ENCODE data around the gene CELA3B. TPM values are rescaled to one million over a fixed set of nuclear protein-coding genes. Genes with fewer than 3 reads are reported as not detected.
"Not testable (repeated sequence)": the region's sequence is repeated elsewhere in the genome, so short reads cannot be mapped to it uniquely, and the experiment has no call there.

CELA3B gene
- total RNA-seq, 4 donors from 2014 or later, result 0.66 to 47.7 (median 2.2) TPM

DNA sequence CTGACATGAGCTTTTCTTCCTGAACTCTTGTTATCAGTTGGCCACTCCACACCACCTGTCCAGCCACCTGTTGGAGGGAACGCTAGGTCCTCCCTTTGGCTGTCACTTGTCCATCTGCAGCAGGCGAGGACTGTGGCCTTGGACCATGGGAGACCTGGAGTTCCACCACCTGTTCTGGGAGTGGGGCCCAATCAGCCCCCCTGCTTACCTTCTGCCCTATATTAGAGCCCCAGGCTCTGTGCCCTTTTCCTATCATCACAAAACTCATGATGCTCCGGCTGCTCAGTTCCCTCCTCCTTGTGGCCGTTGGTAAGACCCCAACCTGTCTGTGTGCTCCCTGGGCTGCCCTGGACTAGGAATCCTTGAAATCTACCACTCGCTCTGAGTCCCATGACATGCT is 24.6 kb downstream of the CELA3B start, which contains the start of gene CELA3A:
Gene CELA3A, plus strand, starts transcription at position 249 of the 400 bp plus-strand sequence. Its CDS starts 18 bp downstream, at position 267.
- Histone ChIP-seq H3K27ac (no peak within 1 kb of the TSS), H3K4me3 (no peak within 1 kb of the TSS), H3K4me1 (no peaks in the 10 kb centered on the region), H3K27me3 (no peaks in the 10 kb centered on the region), H3K36me3 (no peaks in the 10 kb centered on the region), H3K9me3 (no peaks in the 10 kb centered on the region)
- WGBS, 2 donors, result 58 to 78% methylated on average over 5 of the region's 5 CpGs
- TF ChIP-seq POLR2A (IDR thresholded peaks at IDR 0.05), result no peak
- TF ChIP-seq EP300 (IDR thresholded peaks at IDR 0.05), result no peak
- TF ChIP-seq, protein P1, sequence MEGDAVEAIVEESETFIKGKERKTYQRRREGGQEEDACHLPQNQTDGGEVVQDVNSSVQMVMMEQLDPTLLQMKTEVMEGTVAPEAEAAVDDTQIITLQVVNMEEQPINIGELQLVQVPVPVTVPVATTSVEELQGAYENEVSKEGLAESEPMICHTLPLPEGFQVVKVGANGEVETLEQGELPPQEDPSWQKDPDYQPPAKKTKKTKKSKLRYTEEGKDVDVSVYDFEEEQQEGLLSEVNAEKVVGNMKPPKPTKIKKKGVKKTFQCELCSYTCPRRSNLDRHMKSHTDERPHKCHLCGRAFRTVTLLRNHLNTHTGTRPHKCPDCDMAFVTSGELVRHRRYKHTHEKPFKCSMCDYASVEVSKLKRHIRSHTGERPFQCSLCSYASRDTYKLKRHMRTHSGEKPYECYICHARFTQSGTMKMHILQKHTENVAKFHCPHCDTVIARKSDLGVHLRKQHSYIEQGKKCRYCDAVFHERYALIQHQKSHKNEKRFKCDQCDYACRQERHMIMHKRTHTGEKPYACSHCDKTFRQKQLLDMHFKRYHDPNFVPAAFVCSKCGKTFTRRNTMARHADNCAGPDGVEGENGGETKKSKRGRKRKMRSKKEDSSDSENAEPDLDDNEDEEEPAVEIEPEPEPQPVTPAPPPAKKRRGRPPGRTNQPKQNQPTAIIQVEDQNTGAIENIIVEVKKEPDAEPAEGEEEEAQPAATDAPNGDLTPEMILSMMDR (IDR thresholded peaks at IDR 0.05), result no peak
- no peak for DNase-seq (ENCODE audit: low spot score in 2 of 2)

DNA sequence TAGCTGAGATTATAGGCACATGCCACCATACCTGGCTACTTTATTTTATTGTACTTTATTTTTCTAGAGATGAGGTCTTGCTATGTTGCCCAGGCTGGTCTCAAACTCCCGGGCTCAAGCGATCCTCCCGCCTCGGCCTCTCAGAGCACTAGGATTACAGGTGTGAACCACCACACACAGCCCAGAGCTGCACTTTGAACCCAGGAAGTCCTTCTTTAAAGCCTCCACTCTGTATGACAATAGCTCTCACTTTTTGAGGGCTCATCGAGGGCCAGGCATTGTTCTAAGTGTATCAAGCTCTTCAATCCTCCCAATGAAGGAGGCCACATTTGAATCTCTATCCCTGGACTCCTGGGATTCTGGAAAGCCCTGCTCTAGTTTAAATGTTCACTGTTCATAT is 25.6 kb downstream of the CELA3B start:
- H3K27ac ChIP-seq; DNase-seq (ENCODE audit: low spot score in 2 of 2); H3K9me3 ChIP-seq; H3K4me3 ChIP-seq; H3K4me1 ChIP-seq; H3K36me3 ChIP-seq; H3K27me3 ChIP-seq: not testable (repeated sequence)
- 61 to 69% methylated on average over 3 to 5 of the region's 5 CpGs for WGBS, 2 donors

DNA sequence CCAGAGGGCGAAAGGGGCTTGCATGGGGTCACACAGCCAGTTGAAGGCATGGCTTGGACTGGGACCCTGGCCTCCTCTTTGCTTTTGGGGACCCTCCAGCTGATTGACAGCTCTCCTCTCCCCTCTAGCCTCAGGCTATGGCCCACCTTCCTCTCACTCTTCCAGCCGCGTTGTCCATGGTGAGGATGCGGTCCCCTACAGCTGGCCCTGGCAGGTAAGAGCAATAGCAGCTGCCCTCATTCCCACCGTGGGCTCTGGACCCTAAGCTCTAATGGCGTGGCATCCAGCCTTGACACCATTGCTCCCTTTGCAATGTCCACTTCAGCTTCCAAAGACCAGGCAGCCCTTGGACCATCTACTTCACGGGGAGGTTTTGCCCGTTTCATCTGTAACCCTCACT is 26.1 kb downstream of the CELA3B start:
- H3K27ac ChIP-seq; H3K4me3 ChIP-seq; H3K27me3 ChIP-seq; H3K36me3 ChIP-seq; DNase-seq (ENCODE audit: low spot score in 2 of 2); H3K9me3 ChIP-seq; H3K4me1 ChIP-seq: not testable (repeated sequence)
- WGBS, 2 donors, result 74 to 79% methylated on average over 8 of the region's 8 CpGs

DNA sequence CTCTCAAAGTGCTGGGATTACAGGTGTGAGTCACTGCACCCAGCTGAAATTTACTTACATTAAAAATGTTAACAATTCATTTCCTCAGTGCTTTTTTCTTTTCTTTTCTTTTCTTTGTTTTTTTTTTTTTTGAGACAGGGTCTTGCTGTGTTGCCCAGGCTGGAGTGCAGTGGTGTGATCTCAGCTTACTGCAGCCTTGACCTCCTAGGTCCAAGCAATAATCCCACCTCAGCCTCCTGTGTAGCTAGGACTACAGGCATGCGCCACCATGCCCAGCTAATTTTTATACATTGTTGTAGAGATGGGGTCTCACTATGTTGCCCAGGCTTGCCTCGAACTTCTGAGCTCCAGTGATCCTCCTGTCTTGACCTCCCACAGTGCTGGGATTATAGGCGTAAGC is 27.1 kb downstream of the CELA3B start:
- DNase-seq (ENCODE audit: low spot score in 2 of 2); H3K9me3 ChIP-seq; H3K4me3 ChIP-seq; H3K27ac ChIP-seq; H3K36me3 ChIP-seq; H3K4me1 ChIP-seq; H3K27me3 ChIP-seq: not testable (repeated sequence)
- WGBS, 2 donors, result 92 to 100% methylated on average over 2 of the region's 3 CpGs

DNA sequence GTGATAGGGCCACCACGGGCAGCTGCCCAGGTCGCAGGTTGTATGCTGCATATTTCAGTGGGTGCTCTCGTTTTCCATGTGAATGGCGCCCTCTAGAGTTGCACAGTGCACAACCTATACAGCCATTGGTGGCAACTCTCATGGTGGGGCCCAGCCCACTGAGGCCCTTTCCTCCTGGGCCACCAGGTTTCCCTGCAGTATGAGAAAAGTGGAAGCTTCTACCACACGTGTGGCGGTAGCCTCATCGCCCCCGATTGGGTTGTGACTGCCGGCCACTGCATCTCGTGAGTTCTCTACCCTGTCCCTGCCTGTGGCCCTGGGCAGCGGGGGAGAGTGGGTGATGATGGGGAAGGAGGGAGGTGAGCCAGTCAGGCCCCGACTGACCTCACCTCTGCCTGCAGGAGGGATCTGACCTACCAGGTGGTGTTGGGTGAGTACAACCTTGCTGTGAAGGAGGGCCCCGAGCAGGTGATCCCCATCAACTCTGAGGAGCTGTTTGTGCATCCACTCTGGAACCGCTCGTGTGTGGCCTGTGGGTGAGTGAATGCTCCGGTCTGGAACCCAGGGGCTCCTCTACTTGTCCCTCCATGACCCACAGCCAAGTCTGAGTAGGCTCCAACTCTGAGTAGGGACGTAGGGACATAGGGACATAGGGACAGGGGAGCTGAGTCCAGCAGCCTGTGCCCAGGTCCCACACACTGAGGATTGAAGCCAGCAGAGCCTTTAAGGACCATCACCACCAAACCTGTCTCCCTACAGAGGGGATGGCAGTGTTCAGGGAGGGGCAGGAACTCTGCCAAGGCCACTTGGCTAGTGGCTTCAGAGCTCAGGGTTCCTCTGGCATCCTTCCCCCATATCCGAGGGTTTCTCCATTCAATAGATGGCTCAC is 28.7 kb downstream of the CELA3B start:
- not testable (repeated sequence) for H3K27me3 ChIP-seq, H3K4me1 ChIP-seq
- peak in 1 of 2 donors; percentile 27 for DNase-seq (ENCODE audit: low spot score in 2 of 2)

DNA sequence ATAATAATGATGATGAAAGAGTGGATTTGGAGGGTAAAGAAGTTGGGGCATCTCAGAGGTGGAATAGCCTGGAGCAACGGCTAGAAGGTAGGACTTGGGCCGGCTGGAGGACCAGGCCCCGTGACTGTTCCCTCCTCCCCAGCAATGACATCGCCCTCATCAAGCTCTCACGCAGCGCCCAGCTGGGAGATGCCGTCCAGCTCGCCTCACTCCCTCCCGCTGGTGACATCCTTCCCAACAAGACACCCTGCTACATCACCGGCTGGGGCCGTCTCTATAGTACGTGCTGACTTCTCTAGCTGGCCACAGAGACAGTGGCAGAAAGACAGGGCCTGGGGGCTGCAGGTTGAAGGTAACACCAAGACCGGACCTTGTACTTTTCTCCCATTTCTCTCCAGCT is 29.9 kb downstream of the CELA3B start:
- 65 to 76% methylated on average over 13 of the region's 13 CpGs for WGBS, 2 donors
- H3K4me1 ChIP-seq; H3K27ac ChIP-seq; H3K27me3 ChIP-seq; DNase-seq (ENCODE audit: low spot score in 2 of 2); H3K9me3 ChIP-seq; H3K4me3 ChIP-seq; H3K36me3 ChIP-seq: not testable (repeated sequence)

More for the DNA sequence above, 28.7 kb downstream of the CELA3B start:
- not testable (repeated sequence) for H3K36me3 ChIP-seq, H3K9me3 ChIP-seq, H3K4me3 ChIP-seq, H3K27ac ChIP-seq
- 69 to 70% methylated on average over 15 to 18 of the region's 18 CpGs for WGBS, 2 donors
- TF ChIP-seq, protein P1 (IDR thresholded peaks at IDR 0.05), result peak in 2 of 5 experiments; percentile 12 to 14

DNA sequence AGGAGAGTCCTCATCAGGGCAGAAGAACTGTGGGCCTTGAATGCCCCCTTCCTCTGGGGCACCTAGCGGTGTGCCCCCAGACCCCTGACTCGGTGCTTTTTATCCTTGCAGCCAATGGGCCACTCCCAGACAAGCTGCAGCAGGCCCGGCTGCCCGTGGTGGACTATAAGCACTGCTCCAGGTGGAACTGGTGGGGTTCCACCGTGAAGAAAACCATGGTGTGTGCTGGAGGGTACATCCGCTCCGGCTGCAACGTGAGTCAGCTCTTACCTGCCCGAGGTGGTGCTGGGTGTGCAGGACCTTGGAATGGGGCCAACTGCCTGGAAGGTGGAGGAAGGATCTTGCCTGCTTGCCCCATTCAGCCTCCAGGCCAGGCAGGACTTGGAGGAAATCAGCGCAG is 30.4 kb downstream of the CELA3B start:
- H3K36me3 ChIP-seq; H3K4me1 ChIP-seq; H3K27ac ChIP-seq; H3K4me3 ChIP-seq; H3K27me3 ChIP-seq; H3K9me3 ChIP-seq; DNase-seq (ENCODE audit: low spot score in 2 of 2): not testable (repeated sequence)
- 89 to 90% methylated on average over 2 to 8 of the region's 10 CpGs for WGBS, 2 donors

DNA sequence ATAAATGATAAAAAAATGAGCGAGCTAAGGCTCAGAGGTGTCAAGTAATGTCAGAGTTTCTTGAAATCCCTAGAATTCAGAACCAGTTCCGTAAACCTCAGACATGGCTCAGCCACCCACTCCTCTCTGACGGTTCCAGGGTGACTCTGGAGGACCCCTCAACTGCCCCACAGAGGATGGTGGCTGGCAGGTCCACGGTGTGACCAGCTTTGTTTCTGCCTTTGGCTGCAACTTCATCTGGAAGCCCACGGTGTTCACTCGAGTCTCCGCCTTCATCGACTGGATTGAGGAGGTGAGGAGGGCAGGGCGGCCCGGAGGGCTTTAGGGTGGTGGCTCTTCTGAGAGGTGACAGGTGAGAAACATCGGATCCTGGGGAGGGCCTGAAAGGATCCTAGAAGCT is 32.7 kb downstream of the CELA3B start:
- not testable (repeated sequence) for H3K36me3 ChIP-seq; H3K4me3 ChIP-seq; H3K27me3 ChIP-seq; DNase-seq (ENCODE audit: low spot score in 2 of 2); H3K4me1 ChIP-seq; H3K9me3 ChIP-seq; H3K27ac ChIP-seq
- 75% methylated on average over 8 to 10 of the region's 11 CpGs for WGBS, 2 donors

DNA sequence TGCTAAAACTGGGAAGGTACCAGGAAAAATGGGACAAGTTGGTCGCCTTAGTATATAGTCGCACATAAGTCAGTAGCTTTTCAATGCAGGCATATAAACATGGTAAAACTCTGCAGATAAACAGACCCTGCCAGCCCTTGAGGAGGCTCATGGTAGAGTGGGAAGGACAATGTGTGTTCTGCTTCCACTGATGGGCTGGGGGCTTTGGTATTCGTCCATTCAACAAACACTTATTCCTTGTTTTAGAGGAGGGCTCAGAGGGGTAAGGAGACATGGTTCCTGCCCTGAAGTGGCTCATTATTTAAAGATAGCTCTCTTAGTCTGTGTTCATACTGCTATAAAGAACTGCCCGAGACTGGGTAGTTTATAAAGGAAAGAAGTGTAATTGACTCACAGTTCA is 35.9 kb downstream of the CELA3B start:
- 58 to 78% methylated on average over 3 to 4 of the region's 4 CpGs for WGBS, 2 donors
- not testable (repeated sequence) for H3K36me3 ChIP-seq; DNase-seq (ENCODE audit: low spot score in 2 of 2); H3K4me1 ChIP-seq; H3K4me3 ChIP-seq; H3K27ac ChIP-seq; H3K9me3 ChIP-seq; H3K27me3 ChIP-seq

DNA sequence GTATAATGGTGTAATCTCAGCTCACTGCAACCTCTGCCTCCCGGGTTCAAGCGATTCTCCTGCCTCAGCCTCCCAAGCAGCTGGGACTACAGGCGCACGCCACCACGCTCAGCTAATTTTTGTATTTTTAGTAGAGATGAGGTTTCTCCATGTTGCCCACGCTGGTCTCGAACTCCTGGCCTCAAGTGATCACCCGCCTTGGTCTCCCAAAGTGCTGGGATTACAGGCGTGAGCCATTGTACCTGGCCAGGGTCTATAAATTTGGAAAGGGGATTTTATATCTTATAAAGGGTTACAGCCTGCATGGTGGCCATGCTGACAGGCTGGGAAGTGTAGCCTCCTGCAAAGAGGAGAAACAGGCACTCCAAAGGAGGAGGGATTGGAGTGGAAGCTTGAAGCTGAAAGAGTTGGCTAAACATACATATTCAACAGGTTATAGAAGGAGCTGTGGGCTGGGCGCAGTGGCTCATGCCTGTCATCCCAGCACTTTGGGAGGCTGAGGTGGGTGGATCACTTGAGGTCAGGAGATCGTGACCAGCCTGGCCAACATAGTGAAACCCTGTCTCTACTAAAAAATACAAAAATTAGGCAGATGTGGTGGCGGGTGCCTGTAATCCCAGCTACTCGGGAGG is 37.9 kb downstream of the CELA3B start:
- H3K4me3 ChIP-seq; DNase-seq (ENCODE audit: low spot score in 2 of 2); H3K36me3 ChIP-seq; H3K4me1 ChIP-seq; H3K9me3 ChIP-seq; H3K27ac ChIP-seq; H3K27me3 ChIP-seq: not testable (repeated sequence)
- 86 to 92% methylated on average over 13 of the region's 13 CpGs for WGBS, 2 donors
